T-cell (primary cell): ENCODE measurements around the gene SORCS1. TPM values are rescaled to one million over a fixed set of nuclear protein-coding genes. Genes with fewer than 3 reads are reported as not detected.

Experiments used
- ATAC-seq, 4 experiments: fragments of 200-7000 bp in 3 of 4; fragments of 150-1000 bp in 1 of 4; cut with Tn5 transposase; replicated peaks in 1 of 4; 1 replicate in 3 of 4; 2 replicates in 1 of 4; pipeline ENCODE4 v1.10.0; 2021; ENCODE audit warnings: moderate library complexity in 3 of 4, mild to moderate bottlenecking in 2 of 4, moderate number of reproducible peaks in 1 of 4
- CTCF ChIA-PET, 2 donors: fragments of 300-600 bp; sonication (Branson Sonifier 250); formaldehyde crosslinking; loops; one replicate each; lab custom pipeline; 2022; ENCODE audit warnings: antibody characterized with exemption in 2 of 2; lab: Charles Lee
- POLR2A ChIA-PET, 2 donors: fragments of 300-600 bp; sonication (Branson Sonifier 250); formaldehyde crosslinking; loops; one replicate each; lab custom pipeline; 2022; ENCODE audit warnings: antibody characterized with exemption in 2 of 2; lab: Charles Lee
- DNase-seq, 35 experiments: peaks; one replicate each; pipeline versions ENCODE4 v3.0.0 to v3.0.0-alpha.2; 2013 to 2023
- H3K27ac ChIP-seq: one replicate; pipeline ENCODE4 v1.5.1; 2013; ENCODE audit warnings: low read length
- H3K27me3 ChIP-seq, 2 experiments: replicated peaks in 1 of 2; 1 replicate in 1 of 2; 2 replicates in 1 of 2; pipeline versions ENCODE4 v1.6.1 to v1.7.0; 2013; ENCODE audit warnings: low read length in 1 of 2, mixed read lengths in 1 of 2; ENCODE audit not compliant: control insufficient read depth in 2 of 2, insufficient read depth in 2 of 2; ENCODE audit errors: extremely low read depth in 1 of 2
- H3K36me3 ChIP-seq, 2 donors: 1 replicate in 1 of 2; 2 replicates in 1 of 2; pipeline versions ENCODE4 v1.6.1 to v1.7.0; 2013; ENCODE audit warnings: low read length in 1 of 2; ENCODE audit not compliant: control insufficient read depth in 2 of 2, insufficient read depth in 1 of 2; ENCODE audit errors: extremely low read depth in 1 of 2
- H3K4me1 ChIP-seq, 2 experiments: 1 replicate in 1 of 2; 2 replicates in 1 of 2; pipeline versions ENCODE4 v1.6.1 to v1.7.0; 2013; ENCODE audit warnings: low read length in 2 of 2, mixed read lengths in 1 of 2; ENCODE audit not compliant: insufficient read depth in 2 of 2, control insufficient read depth in 1 of 2; ENCODE audit errors: extremely low read depth in 1 of 2
- H3K4me3 ChIP-seq, 2 donors: 1 replicate in 1 of 2; 2 replicates in 1 of 2; pipeline versions ENCODE4 v1.5.1 to v1.7.0; 2013; ENCODE audit warnings: mild to moderate bottlenecking in 2 of 2, low read length in 1 of 2, moderate library complexity in 1 of 2; ENCODE audit not compliant: control insufficient read depth in 1 of 2; ENCODE audit errors: extremely low read depth in 1 of 2
- H3K9me3 ChIP-seq: 2 replicates; pipeline ENCODE4 v1.7.0; 2013
- H3K27ac Mint-ChIP-seq, 2 donors: one replicate each; pipeline ENCODE4 v1.8.0; 2020 to 2021; ENCODE audit warnings: mild to moderate bottlenecking in 2 of 2, mixed read lengths in 2 of 2
- H3K27me3 Mint-ChIP-seq, 2 donors: one replicate each; pipeline ENCODE4 v1.8.0; 2021 to 2022; ENCODE audit warnings: mixed read lengths in 2 of 2
- H3K36me3 Mint-ChIP-seq: one replicate; pipeline ENCODE4 v1.8.0; 2021; ENCODE audit warnings: mixed read lengths
- H3K4me1 Mint-ChIP-seq, 3 donors: one replicate each; pipeline ENCODE4 v1.8.0; 2020 to 2022; ENCODE audit warnings: mixed read lengths in 3 of 3, mild to moderate bottlenecking in 1 of 3
- H3K4me3 Mint-ChIP-seq, 3 donors: one replicate each; pipeline ENCODE4 v1.8.0; 2020 to 2022; ENCODE audit warnings: mild to moderate bottlenecking in 3 of 3, mixed read lengths in 3 of 3, moderate library complexity in 3 of 3
- H3K9me3 Mint-ChIP-seq, 3 donors: one replicate each; pipeline ENCODE4 v1.8.0; 2020 to 2022; ENCODE audit warnings: mixed read lengths in 3 of 3
- WGBS: methylation state at CpG from one replicate; pipeline ENCODE4 v1.1.5; 2013; ENCODE audit warnings: missing lambda C conversion rate; ENCODE audit not compliant: insufficient coverage; 5-methylcytosine and 5-hydroxymethylcytosine counted together
- total RNA-seq, 35 experiments: library from RNA in 6 of 35; stranded (reverse) in 6 of 35; fragments of 120-200 nt in 1 of 35; gene quantifications; one replicate each; pipeline versions ENCODE4 v1.2.1 to v1.2.4 and lab custom pipeline; 2013 to 2026

Gene SORCS1
- total RNA-seq, 5 donors from 2014 or later (not counting 1 experiment from before 2014, with no cell fraction given): not detected

GRCh38 chr10:106857213-106857612 is 307.3 kb downstream of the SORCS1 start:
- no peaks in the 10 kb centered on the region for H3K36me3 ChIP-seq
- Mint-ChIP-seq H3K27ac (no peak overlapping the region), H3K4me1 (no peaks in the 10 kb centered on the region), H3K9me3 (peaks cover 11 to 20% (median 18%) of the 10 kb centered on the region in 3 donors), H3K36me3 (no peaks in the 10 kb centered on the region), H3K27me3 (no peaks in the 10 kb centered on the region), H3K4me3 (no peak overlapping the region)
- H3K4me1 ChIP-seq: no peaks in the 10 kb centered on the region
- H3K4me3 ChIP-seq: no peak overlapping the region
- POLR2A ChIA-PET: interaction anchor here in 1 of 2 donors (0.6 kb wide), 1 partner anchor 56 kb away, joined by 11 read pairs; no protein-coding TSS in a partner anchor
- no peak for DNase-seq
- ATAC-seq: no peak
- no peaks in the 10 kb centered on the region for H3K27me3 ChIP-seq
- CTCF ChIA-PET: no interaction called here
- no peak overlapping the region for H3K27ac ChIP-seq
- no peaks in the 10 kb centered on the region for H3K9me3 ChIP-seq
- 43% methylated on average over 3 of the region's 6 CpGs for WGBS

DNA sequence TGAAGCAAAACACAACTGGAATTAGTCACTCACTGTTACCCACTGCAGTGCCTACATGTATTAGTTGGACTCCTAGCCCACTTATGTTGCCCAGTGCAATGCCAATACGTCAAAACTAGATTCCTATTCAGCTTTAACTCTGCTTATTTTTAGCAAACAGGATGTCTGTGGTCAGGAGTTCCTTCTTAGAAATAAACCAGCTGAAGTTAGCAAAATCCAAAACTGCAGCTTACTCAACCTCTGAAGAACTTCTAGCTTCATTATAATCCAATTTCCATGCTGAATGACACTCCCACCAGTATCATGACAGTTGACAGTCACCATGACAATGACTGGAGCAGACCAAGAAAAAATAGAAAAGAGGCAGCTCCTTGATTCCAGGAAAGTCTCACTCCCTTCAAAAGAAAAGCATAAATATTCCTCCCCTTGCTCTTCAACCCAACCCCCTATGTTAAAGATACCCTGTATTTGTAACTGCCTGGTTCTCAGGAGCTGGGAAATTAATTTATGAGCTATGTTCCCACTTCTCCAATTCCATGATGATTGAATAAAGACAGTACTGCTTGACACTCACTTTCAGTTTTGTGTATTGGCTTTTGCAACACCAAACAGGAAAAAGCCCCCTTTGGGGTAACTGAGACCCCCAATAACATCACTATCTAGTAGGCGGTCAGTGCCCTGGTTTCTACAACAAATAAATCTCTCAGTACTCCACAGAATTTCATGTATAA is 327.4 kb downstream of the SORCS1 start:
- H3K4me3 Mint-ChIP-seq: no peak overlapping the region
- H3K27ac ChIP-seq: no peak overlapping the region
- no peaks in the 10 kb centered on the region for H3K27me3 ChIP-seq
- H3K9me3 ChIP-seq: no peaks in the 10 kb centered on the region
- no peaks in the 10 kb centered on the region for H3K27me3 Mint-ChIP-seq
- peaks cover 0 to 4% of the 10 kb centered on the region in 2 experiments for H3K4me1 ChIP-seq
- H3K4me3 ChIP-seq: no peak overlapping the region
- DNase-seq: no peak
- peaks cover 1 to 7% (median 6%) of the 10 kb centered on the region in 3 donors for H3K4me1 Mint-ChIP-seq
- no peak for ATAC-seq
- H3K36me3 ChIP-seq: no peaks in the 10 kb centered on the region
- H3K27ac Mint-ChIP-seq: no peak overlapping the region
- H3K9me3 Mint-ChIP-seq: peaks cover 0 to 7% (median 3%) of the 10 kb centered on the region in 3 donors
- ChIA-PET CTCF (no interaction called here), POLR2A (no interaction called here)
- no peaks in the 10 kb centered on the region for H3K36me3 Mint-ChIP-seq
- 0% methylated on average over 1 of the region's 2 CpGs for WGBS

GRCh38 chr10:106832846-106833245 is 331.7 kb downstream of the SORCS1 start:
- Mint-ChIP-seq H3K4me1 (peaks cover 1 to 7% (median 6%) of the 10 kb centered on the region in 3 donors), H3K4me3 (no peak overlapping the region)

DNA sequence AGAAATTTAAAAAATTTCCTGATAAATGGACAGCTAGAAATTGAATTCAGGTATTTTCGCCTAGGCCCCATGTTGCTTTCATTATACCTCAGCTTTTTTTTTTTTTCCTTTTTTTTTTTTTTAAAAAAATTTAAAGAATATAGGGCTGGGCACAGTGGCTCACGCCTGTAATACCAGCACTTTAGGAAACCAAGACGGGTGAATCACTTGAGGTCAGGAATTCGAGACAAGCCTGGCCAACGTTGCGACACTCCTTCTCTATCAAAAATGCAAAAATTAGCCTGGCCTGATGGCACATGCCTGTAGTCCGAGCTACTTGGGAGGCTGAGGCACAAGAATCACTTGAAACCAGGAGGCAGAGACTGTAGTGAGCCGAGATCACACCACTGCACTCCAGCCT is 334.0 kb downstream of the SORCS1 start:
- no peaks in the 10 kb centered on the region for H3K36me3 Mint-ChIP-seq
- 77% methylated on average over 6 of the region's 8 CpGs for WGBS
- no peaks in the 10 kb centered on the region for H3K27me3 ChIP-seq
- no peak overlapping the region for H3K27ac Mint-ChIP-seq
- H3K9me3 ChIP-seq: no peaks in the 10 kb centered on the region
- H3K36me3 ChIP-seq: no peaks in the 10 kb centered on the region
- ChIA-PET POLR2A (interaction anchor here in 1 of 2 donors (0.6 kb wide), 1 partner anchor 127 kb away, joined by 4 read pairs; no protein-coding TSS in a partner anchor), CTCF (interaction anchor here in 1 of 2 donors (0.6 kb wide), 1 partner anchor 12 kb away, joined by 4 read pairs; no protein-coding TSS in a partner anchor)
- DNase-seq (no peak), ATAC-seq (no peak)
- H3K9me3 Mint-ChIP-seq: no peaks in the 10 kb centered on the region
- no peak overlapping the region for H3K4me3 ChIP-seq
- H3K4me1 ChIP-seq: no peaks in the 10 kb centered on the region
- no peak overlapping the region for H3K4me3 Mint-ChIP-seq
- no peaks in the 10 kb centered on the region for H3K4me1 Mint-ChIP-seq
- H3K27ac ChIP-seq: no peak overlapping the region
- H3K27me3 Mint-ChIP-seq: no peaks in the 10 kb centered on the region

More at GRCh38 chr10:106832846-106833245, 331.7 kb downstream of the SORCS1 start:
- H3K27ac Mint-ChIP-seq: no peak overlapping the region
- H3K27me3 Mint-ChIP-seq: no peaks in the 10 kb centered on the region
- Histone ChIP-seq H3K9me3 (no peaks in the 10 kb centered on the region), H3K27me3 (no peaks in the 10 kb centered on the region), H3K4me1 (peaks cover 0 to 4% of the 10 kb centered on the region in 2 experiments), H3K4me3 (no peak overlapping the region), H3K27ac (no peak overlapping the region), H3K36me3 (no peaks in the 10 kb centered on the region)
- ATAC-seq (no peak), DNase-seq (no peak)
- ChIA-PET POLR2A (no interaction called here), CTCF (interaction anchor here in 1 of 2 donors (0.6 kb wide), 1 partner anchor 30 kb away, joined by 5 read pairs; no protein-coding TSS in a partner anchor)
- H3K36me3 Mint-ChIP-seq: no peaks in the 10 kb centered on the region
- H3K9me3 Mint-ChIP-seq: no peaks in the 10 kb centered on the region
- WGBS: no CpG with 5 or more reads among the region's 1 CpG

DNA sequence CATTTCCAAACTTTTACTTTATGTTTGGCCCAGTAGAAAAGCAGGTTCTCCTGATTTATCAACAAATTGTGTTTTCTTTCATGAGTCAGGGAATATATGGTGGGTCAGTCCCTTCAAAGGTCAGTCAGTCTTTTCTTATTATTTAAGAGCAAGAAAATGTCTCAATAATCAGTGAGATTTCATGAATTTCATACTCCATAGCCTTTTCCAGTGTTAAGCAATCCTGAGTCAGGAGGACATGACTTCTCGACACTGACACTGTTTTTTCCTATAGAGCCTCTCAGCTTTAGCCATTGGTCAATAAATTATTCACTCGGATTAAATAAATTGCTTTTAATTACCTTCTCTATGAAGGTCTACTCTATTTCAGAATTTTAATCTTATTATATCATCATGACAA is 334.5 kb downstream of the SORCS1 start:
- Histone ChIP-seq H3K27ac (no peak overlapping the region), H3K4me1 (no peaks in the 10 kb centered on the region), H3K27me3 (no peaks in the 10 kb centered on the region), H3K9me3 (no peaks in the 10 kb centered on the region), H3K36me3 (no peaks in the 10 kb centered on the region), H3K4me3 (no peak overlapping the region)
- no peaks in the 10 kb centered on the region for H3K27me3 Mint-ChIP-seq
- no peaks in the 10 kb centered on the region for H3K36me3 Mint-ChIP-seq
- no peak for DNase-seq
- H3K4me3 Mint-ChIP-seq: no peak overlapping the region
- POLR2A ChIA-PET: interaction anchor here in 1 of 2 donors (0.6 kb wide), 1 partner anchor 127 kb away, joined by 4 read pairs; no protein-coding TSS in a partner anchor
- ATAC-seq: no peak
- H3K9me3 Mint-ChIP-seq: no peaks in the 10 kb centered on the region
- H3K27ac Mint-ChIP-seq: no peak overlapping the region
- no CpG with 5 or more reads among the region's 2 CpGs for WGBS
- CTCF ChIA-PET: interaction anchor here in 1 of 2 donors (0.6 kb wide), 1 partner anchor 12 kb away, joined by 4 read pairs; no protein-coding TSS in a partner anchor
- no peaks in the 10 kb centered on the region for H3K4me1 Mint-ChIP-seq

- Histone ChIP-seq H3K4me1 (no peaks in the 10 kb centered on the region), H3K36me3 (no peaks in the 10 kb centered on the region), H3K27ac (no peak overlapping the region), H3K4me3 (no peak overlapping the region), H3K9me3 (no peaks in the 10 kb centered on the region), H3K27me3 (no peaks in the 10 kb centered on the region)
- DNase-seq (no peak), ATAC-seq (no peak)
- Mint-ChIP-seq H3K4me1 (no peaks in the 10 kb centered on the region), H3K27me3 (no peaks in the 10 kb centered on the region), H3K36me3 (no peaks in the 10 kb centered on the region), H3K9me3 (no peaks in the 10 kb centered on the region), H3K27ac (no peak overlapping the region), H3K4me3 (no peak overlapping the region)
- ChIA-PET POLR2A (no interaction called here), CTCF (no interaction called here)
- WGBS: no CpG with 5 or more reads among the region's 1 CpG
Observed at GRCh38 chr10:106826716-106827115, 337.8 kb downstream of the SORCS1 start.
